Bronchial epithelial cell (primary cell): ENCODE measurements around the gene NHLH2. TPM values are rescaled to one million over a fixed set of nuclear protein-coding genes. Genes with fewer than 3 reads are reported as not detected.
A peak's percentile ranks its signal among the peaks of the same experiment; 100 is the strongest.

Experiments
- DNase-seq: peaks from one replicate; pipeline ENCODE4 v3.0.0-alpha.2; 2010; ENCODE audit warnings: low read depth
- FAIRE-seq: peaks from 2 replicates; lab custom pipeline; 2011; peaks lifted over from hg19 to GRCh38; lab: Jason Lieb, UNC
- H3K27me3 ChIP-seq: 2 replicates; pipeline ENCODE4 v1.5.1; 2011; ENCODE audit warnings: low read length; ENCODE audit not compliant: control insufficient read depth, insufficient read depth
- H3K36me3 ChIP-seq: 2 replicates; pipeline ENCODE4 v1.5.1; 2011; ENCODE audit warnings: low read length; ENCODE audit not compliant: control insufficient read depth, insufficient read depth
- H3K4me3 ChIP-seq: 2 replicates; pipeline ENCODE4 v1.5.1; 2011; ENCODE audit warnings: mild to moderate bottlenecking, low read depth, low read length, control low read depth
- CTCF ChIP-seq: IDR thresholded peaks from 2 replicates; pipeline ENCODE4 v1.5.1; 2011; ENCODE audit warnings: mild to moderate bottlenecking, moderate library complexity, low read length, control low read depth, inconsistent platforms; ENCODE audit not compliant: insufficient read depth, severe bottlenecking
- total RNA-seq: library from RNA; depleted of rRNA; stranded (reverse); fragments of >200 nt; gene quantifications from 2 replicates; pipeline ENCODE4 v1.2.1, GENCODE V29; 2014

The NHLH2 gene
- total RNA-seq, 1 donor from 2014 or later, result 0.26 TPM

GRCh38 chr1:115879977-115880376 lies 39.1 kb upstream of the NHLH2 start:
- no peaks in the 10 kb centered on the region for H3K36me3 ChIP-seq
- FAIRE-seq (no peak), DNase-seq (no peak)
- H3K4me3 ChIP-seq, result no peak overlapping the region
- no peak for TF ChIP-seq CTCF
- H3K27me3 ChIP-seq, result no peaks in the 10 kb centered on the region

GRCh38 chr1:115877511-115877910 lies 36.6 kb upstream of the NHLH2 start:
- FAIRE-seq, result no peak
- H3K4me3 ChIP-seq, result no peak overlapping the region
- DNase-seq, result peak; percentile 95

GRCh38 chr1:115874904-115875303 lies 34.0 kb upstream of the NHLH2 start:
- peak; percentile 85 for DNase-seq
- no peak for FAIRE-seq
- H3K27me3 ChIP-seq, result no peaks in the 10 kb centered on the region
- no peaks in the 10 kb centered on the region for H3K36me3 ChIP-seq
- no peak overlapping the region for H3K4me3 ChIP-seq
- no peak for TF ChIP-seq CTCF

More at GRCh38 chr1:115877511-115877910, 36.6 kb upstream of the NHLH2 start:
- Histone ChIP-seq H3K27me3 (no peaks in the 10 kb centered on the region), H3K36me3 (no peaks in the 10 kb centered on the region)
- no peak for TF ChIP-seq CTCF

GRCh38 chr1:115874497-115874896 lies 33.6 kb upstream of the NHLH2 start:
- Histone ChIP-seq H3K4me3 (no peak overlapping the region), H3K36me3 (no peaks in the 10 kb centered on the region), H3K27me3 (no peaks in the 10 kb centered on the region)
- TF ChIP-seq CTCF, result no peak
- FAIRE-seq (no peak), DNase-seq (peak; percentile 56)

- Histone ChIP-seq H3K4me3 (no peak overlapping the region), H3K36me3 (no peaks in the 10 kb centered on the region)
- FAIRE-seq, result no peak
These were observed 32.3 kb upstream of the NHLH2 start for GRCh38 chr1:115873184-115873583.

More at GRCh38 chr1:115873184-115873583, 32.3 kb upstream of the NHLH2 start:
- H3K27me3 ChIP-seq, result no peaks in the 10 kb centered on the region
- DNase-seq, result no peak
- TF ChIP-seq CTCF, result no peak
